ENCODE measurements around the gene PROB1.
A peak's percentile ranks its signal among the peaks of the same experiment; 100 is the strongest.
"Not testable (repeated sequence)": the region's sequence is repeated elsewhere in the genome, so short reads cannot be mapped to it uniquely, and the experiment has no call there.

The PROB1 gene

GRCh38 chr5:139394654-139395566, at the start of gene PROB1:
PROB1 (minus strand) TSS chr5:139395104; CDS start chr5:139395081, 23 bp downstream.
- DNase-seq (ENCODE audit: low read depth): no peak

GRCh38 chr5:139443831-139444453, 49.0 kb upstream of the PROB1 start:
- DNase-seq (ENCODE audit: low read depth): peak; percentile 44

GRCh38 chr5:139440416-139440815, 45.5 kb upstream of the PROB1 start:
- not testable (repeated sequence) for DNase-seq (ENCODE audit: low read depth)

- peak; percentile 82 for DNase-seq (ENCODE audit: low read depth)
These were observed 44.4 kb upstream of the PROB1 start, which contains the start of gene DNAJC18 for GRCh38 chr5:139439013-139439903. DNAJC18 (minus strand) TSS chr5:139439525; CDS start chr5:139439445, 80 bp downstream.

- DNase-seq (ENCODE audit: low read depth): no peak
These were observed 43.8 kb upstream of the PROB1 start for GRCh38 chr5:139438707-139439012.

GRCh38 chr5:139435676-139436075, 40.8 kb upstream of the PROB1 start:
- DNase-seq (ENCODE audit: low read depth): no peak

- DNase-seq (ENCODE audit: low read depth): no peak
These were observed 36.8 kb upstream of the PROB1 start for GRCh38 chr5:139431706-139432105.

- DNase-seq (ENCODE audit: low read depth): no peak
These were observed 35.1 kb upstream of the PROB1 start for GRCh38 chr5:139430015-139430414.

- DNase-seq (ENCODE audit: low read depth): no peak
These were observed 31.4 kb upstream of the PROB1 start for GRCh38 chr5:139426203-139426885.

- DNase-seq (ENCODE audit: low read depth): no peak
These were observed 30.6 kb upstream of the PROB1 start for GRCh38 chr5:139425497-139425896.

GRCh38 chr5:139422307-139422893, 27.5 kb upstream of the PROB1 start:
- DNase-seq (ENCODE audit: low read depth): peak; percentile 26

- DNase-seq (ENCODE audit: low read depth): no peak
These were observed 24.6 kb upstream of the PROB1 start for GRCh38 chr5:139419226-139420192.

GRCh38 chr5:139418793-139419192, 23.9 kb upstream of the PROB1 start:
- DNase-seq (ENCODE audit: low read depth): no peak

GRCh38 chr5:139417214-139417613, 22.3 kb upstream of the PROB1 start:
- no peak for DNase-seq (ENCODE audit: low read depth)

GRCh38 chr5:139416651-139417050, 21.7 kb upstream of the PROB1 start:
- no peak for DNase-seq (ENCODE audit: low read depth)

GRCh38 chr5:139415869-139416268, 21.0 kb upstream of the PROB1 start:
- DNase-seq (ENCODE audit: low read depth): no peak

GRCh38 chr5:139415221-139415861, 20.4 kb upstream of the PROB1 start:
- no peak for DNase-seq (ENCODE audit: low read depth)

- DNase-seq (ENCODE audit: low read depth): no peak
These were observed 19.8 kb upstream of the PROB1 start for GRCh38 chr5:139414581-139415130.

GRCh38 chr5:139413963-139414362, 19.1 kb upstream of the PROB1 start:
- no peak for DNase-seq (ENCODE audit: low read depth)
